Fibroblast of the aortic adventitia (primary cell): ENCODE results near the gene CCRL2. TPM values are rescaled to one million over a fixed set of nuclear protein-coding genes. Genes with fewer than 3 reads are reported as not detected.
"Not testable (repeated sequence)": the region's sequence is repeated elsewhere in the genome, so short reads cannot be mapped to it uniquely, and the experiment has no call there.

Experiments used
- DNase-seq: peaks from one replicate; pipeline ENCODE4 v3.0.0-alpha.2; 2010; ENCODE audit warnings: low read depth
- H3K4me3 ChIP-seq: 2 replicates; pipeline ENCODE4 v1.5.1; 2011; ENCODE audit warnings: low read depth, mild to moderate bottlenecking, control low read depth, low read length, moderate library complexity
- total RNA-seq: library from RNA; depleted of rRNA; stranded (reverse); fragments of >200 nt; gene quantifications from 2 replicates; pipeline ENCODE4 v1.2.3, GENCODE V29; 2012; ENCODE audit warnings: low replicate concordance
- TF ChIP-seq, protein P1 (sequence below): IDR thresholded peaks from 2 replicates; pipeline ENCODE4 v1.5.1; 2011; ENCODE audit warnings: mild to moderate bottlenecking, low read length, control low read depth, inconsistent platforms; ENCODE audit not compliant: insufficient read depth

The CCRL2 gene
- total RNA-seq, 1 donor, result 0.54 TPM

DNA sequence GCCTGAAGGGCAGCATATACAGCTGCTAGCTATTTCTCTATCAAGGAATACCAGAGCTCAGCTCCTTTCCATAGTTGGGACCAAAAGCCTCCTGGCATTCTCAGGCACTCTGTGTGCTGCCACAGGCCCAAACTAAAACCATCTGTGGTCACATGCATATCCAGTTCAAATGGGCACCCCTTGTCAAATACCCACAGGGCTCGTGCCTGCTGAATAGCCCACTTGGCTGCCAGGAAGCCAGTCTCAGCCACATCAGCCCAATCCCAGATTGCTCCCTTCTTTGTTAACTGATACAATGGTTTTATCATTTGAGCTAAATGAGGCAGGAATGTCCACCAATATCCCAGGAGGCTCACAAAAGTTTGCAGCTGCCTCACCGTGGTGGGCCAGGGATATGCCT lies 13.9 kb downstream of the CCRL2 start:
- no peak overlapping the region for H3K4me3 ChIP-seq
- TF ChIP-seq, protein P1, sequence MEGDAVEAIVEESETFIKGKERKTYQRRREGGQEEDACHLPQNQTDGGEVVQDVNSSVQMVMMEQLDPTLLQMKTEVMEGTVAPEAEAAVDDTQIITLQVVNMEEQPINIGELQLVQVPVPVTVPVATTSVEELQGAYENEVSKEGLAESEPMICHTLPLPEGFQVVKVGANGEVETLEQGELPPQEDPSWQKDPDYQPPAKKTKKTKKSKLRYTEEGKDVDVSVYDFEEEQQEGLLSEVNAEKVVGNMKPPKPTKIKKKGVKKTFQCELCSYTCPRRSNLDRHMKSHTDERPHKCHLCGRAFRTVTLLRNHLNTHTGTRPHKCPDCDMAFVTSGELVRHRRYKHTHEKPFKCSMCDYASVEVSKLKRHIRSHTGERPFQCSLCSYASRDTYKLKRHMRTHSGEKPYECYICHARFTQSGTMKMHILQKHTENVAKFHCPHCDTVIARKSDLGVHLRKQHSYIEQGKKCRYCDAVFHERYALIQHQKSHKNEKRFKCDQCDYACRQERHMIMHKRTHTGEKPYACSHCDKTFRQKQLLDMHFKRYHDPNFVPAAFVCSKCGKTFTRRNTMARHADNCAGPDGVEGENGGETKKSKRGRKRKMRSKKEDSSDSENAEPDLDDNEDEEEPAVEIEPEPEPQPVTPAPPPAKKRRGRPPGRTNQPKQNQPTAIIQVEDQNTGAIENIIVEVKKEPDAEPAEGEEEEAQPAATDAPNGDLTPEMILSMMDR, result no peak
- no peak for DNase-seq

DNA sequence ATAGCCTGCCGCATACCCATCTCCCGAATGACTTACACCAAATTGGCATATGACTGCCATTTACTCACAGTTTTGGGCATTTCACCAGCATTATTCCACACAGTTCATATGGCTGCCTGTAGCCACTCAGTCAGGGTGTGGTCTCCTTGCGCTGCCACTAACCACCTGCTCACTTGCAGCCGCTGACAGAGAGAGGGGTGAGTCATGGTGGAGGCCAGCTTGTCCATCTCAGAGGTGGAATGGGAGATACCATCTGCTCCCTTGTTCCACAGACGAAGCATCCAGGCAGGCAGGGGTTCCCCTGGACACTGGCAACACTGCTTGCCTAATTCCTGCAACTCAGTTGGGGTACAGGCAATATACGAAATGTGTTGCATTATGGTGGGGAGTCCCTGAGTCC lies 15.6 kb downstream of the CCRL2 start:
- DNase-seq, result peak; percentile 13
- TF ChIP-seq, protein P1, result no peak

DNA sequence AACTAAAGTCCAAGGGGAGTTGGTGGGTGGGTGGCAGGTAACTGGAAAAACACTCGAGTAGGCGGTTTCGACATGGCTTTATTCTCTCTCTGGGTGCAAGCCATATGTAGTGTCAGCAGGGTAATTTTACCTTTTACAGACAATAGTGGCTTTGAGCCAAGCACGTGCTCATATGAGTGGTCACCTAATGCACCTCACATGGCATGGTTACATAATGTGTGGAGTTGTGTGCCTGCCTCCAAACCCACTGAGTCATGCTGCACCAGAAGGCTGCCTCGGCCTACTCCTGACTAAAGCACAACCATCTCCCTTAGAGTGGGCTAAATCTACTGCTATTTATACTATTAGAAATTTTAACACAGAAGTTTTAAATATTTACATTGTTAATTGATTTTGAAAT lies 16.5 kb downstream of the CCRL2 start:
- TF ChIP-seq, protein P1, result no peak
- peak; percentile 45 for DNase-seq
- H3K4me3 ChIP-seq, result no peak overlapping the region

More for the DNA sequence above, 15.6 kb downstream of the CCRL2 start:
- no peak overlapping the region for H3K4me3 ChIP-seq

DNA sequence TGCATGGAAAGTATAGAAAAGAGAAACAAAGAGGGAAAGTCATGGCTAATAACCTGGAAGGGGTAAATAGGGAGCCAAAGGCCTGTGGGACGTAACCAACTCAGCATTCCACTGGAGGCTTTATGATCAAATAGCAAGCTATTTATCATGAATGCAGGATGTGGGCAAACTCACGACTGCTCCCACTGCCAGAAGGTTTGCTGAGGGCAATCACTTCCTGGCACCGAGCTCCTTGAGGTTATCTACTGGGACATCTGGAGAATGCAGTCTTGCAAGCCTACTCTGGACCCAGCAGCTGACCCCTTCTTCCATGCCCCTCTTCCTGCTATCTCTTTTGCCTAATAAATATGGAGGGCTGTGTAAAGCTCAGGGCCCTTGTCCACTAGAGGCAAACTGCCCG lies 19.4 kb downstream of the CCRL2 start:
- DNase-seq, result not testable (repeated sequence)

DNA sequence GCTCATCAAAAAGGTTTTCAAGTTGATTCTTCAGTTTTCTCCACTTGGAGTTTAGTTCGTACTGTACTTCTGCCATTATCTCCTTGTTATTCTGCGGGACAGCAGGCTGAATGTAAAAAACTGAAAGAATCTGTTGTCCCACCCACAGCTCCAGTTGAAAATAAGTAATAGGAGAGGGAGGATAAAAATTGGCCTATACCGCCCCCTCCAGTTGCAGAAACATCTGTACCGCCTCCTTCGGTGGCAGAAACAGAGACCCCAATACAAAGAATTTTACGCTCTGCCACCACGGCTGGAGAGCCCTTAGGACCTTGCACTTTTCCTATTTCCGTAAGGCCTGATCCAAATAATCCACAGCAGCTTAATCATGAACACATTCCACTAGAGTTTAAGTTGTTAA lies 20.3 kb downstream of the CCRL2 start:
- not testable (repeated sequence) for H3K4me3 ChIP-seq, DNase-seq

More for the DNA sequence above, 19.4 kb downstream of the CCRL2 start:
- not testable (repeated sequence) for H3K4me3 ChIP-seq

DNA sequence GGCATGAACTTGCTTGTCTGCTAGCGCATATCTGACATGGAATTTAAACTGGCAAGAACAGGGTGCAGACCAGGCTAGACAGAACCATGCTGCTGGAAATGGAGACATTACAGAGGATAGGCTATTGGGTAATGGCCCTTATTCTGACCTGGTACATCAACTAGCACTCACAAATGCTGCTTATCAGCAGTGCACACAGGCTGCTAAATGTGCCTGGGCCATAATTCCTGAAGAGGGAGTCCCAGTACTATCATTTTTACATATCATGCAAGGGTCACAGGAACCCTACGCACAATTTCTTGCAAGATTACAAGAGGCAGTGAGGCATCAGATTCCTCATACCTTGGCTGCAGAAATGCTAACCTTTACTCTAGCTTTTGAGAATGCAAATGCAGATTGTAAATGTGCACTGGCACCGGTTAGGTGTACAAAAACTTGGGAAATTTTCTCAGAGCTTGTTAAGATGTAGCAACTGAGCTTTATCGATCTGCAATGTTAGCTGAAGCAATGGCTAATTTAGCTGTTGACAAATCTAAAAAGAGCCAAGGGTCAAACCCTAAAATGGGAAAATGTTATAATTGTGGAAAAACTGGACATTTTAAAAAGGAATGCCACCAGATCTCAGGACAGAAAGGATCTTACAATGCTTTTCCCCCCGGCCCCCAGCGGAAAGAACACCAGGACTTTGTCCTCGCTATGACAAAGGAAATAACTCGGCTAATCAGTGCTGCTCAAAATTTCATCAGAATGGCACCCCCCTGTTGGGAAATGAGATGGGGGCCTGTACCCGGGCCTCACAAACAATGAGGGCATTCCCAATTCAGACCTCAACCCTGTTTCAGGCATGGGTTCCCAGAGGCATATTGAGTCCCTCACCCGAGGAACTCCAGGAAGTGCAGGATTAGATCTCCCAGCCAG lies 21.1 kb downstream of the CCRL2 start:
- H3K4me3 ChIP-seq, result no peak overlapping the region
- DNase-seq, result peak; percentile 27
- TF ChIP-seq, protein P1, result no peak

DNA sequence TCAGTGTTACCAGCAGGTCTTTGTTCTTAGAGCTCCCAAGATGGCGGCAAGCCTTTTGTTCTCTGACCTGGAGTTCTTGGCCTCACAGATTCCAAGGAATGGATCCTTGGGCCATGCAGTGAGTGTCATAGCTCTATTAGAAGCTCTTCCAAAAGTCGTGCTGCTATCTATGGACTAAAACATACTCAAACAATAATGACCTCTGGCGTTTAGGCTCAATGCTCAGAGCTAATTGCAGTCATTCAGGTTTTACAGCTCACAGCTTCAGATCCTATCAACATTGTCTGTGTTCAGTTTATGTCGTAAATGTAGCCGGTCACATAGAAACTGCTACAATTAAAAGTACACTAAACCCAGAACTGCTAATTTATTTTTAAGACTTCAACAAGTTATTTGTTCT lies 22.2 kb downstream of the CCRL2 start:
- TF ChIP-seq, protein P1, result no peak
- no peak for DNase-seq
- H3K4me3 ChIP-seq, result no peak overlapping the region

DNA sequence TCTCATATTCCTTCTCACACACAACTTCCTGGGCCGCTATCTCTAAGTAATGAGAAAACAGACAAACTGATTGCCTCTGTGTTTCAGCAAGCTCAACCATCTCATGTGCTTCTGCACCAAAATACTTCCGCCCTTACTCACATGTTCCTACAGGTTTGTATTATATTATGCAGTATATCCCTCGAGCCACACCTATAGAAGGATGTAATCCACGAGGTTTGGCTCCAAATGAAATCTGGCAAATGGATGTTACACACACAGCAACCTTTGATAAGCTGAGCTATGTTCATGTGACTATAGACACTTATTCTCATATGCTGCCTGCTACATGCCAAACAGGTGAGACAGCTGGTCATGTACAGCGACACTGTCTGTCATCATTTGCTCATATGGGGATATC lies 22.6 kb downstream of the CCRL2 start:
- no peak for DNase-seq
- TF ChIP-seq, protein P1, result no peak
- no peak overlapping the region for H3K4me3 ChIP-seq

DNA sequence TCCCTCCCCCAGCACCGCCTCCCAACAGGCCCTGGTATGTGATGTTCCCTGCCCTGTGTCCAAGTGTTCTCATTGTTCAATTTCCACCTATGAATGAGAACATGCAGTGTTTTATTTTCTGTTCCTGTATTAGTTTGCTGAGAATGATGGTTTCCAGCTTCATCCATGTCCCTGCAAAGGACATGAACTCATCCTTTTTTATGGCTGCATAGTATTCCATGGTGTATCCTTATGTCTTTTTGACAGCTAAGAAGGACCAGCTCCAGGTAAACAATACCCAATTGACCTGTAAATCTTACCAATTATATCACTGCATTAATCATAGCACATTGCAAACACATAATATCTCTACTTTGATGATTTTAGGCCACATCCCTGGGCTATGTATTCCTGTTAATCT lies 23.8 kb downstream of the CCRL2 start:
- DNase-seq, H3K4me3 ChIP-seq: not testable (repeated sequence)

DNA sequence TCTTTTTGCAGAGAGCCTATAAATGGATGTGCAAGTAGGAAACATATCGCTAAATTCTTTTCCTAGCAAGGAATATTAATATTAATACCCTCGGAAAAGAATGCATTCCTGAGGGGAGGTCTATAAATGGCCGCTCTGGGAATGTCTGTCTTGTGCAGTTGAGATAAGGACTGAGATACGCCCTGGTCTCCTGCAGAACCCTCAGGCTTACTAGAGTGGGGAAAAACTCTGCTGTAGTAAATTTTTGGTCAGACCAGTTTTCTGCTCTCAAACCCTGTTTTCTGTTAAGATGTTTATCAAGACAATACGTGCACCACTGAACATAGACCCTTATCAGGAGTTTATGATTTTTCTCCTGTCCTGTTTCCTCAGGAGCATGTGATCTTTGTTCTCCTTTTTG lies 24.8 kb downstream of the CCRL2 start:
- not testable (repeated sequence) for DNase-seq, H3K4me3 ChIP-seq

DNA sequence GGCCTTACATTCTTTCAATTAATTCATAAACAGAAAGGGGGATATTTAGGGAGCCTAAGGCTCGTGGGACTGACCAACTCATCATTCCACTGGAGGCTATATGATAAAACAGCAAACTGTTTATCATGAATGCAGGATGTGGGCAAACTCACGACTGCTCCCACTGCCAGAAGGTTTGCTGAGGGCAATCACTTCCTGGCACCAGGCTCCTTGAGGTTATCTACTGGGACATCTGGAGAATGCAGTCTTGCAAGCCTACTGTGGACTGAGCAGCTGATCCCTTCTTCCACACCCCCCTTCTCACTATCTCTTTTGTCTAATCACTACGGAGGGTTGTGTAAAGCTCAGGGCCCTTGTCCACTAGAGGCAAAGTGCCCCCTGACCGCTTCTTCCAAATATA lies 26.1 kb downstream of the CCRL2 start:
- DNase-seq, H3K4me3 ChIP-seq: not testable (repeated sequence)
